BLaER1 (cell line): ENCODE results near the gene SLC19A1.
"Not testable (repeated sequence)": the region's sequence is repeated elsewhere in the genome, so short reads cannot be mapped to it uniquely, and the experiment has no call there.

Experiments
- H3K27ac ChIP-seq: shearing (Covaris generic); formaldehyde crosslinking; 2 replicates; pipeline ENCODE4 v1.8.1; 2022
- H3K27me3 ChIP-seq: shearing (Covaris generic); formaldehyde crosslinking; 2 replicates; pipeline ENCODE4 v1.8.1; 2022
- H3K36me3 ChIP-seq: shearing (Covaris generic); formaldehyde crosslinking; 2 replicates; pipeline ENCODE4 v1.8.1; 2022
- H3K4me1 ChIP-seq: shearing (Covaris generic); formaldehyde crosslinking; 2 replicates; pipeline ENCODE4 v1.8.1; 2022
- H3K4me2 ChIP-seq: shearing (Covaris generic); formaldehyde crosslinking; 2 replicates; pipeline ENCODE4 v1.8.1; 2022
- H3K4me3 ChIP-seq: shearing (Covaris generic); formaldehyde crosslinking; 2 replicates; pipeline ENCODE4 v1.8.1; 2022
- H3K9ac ChIP-seq: shearing (Covaris generic); formaldehyde crosslinking; 2 replicates; pipeline ENCODE4 v1.8.1; 2022
- H3K9me3 ChIP-seq: shearing (Covaris generic); formaldehyde crosslinking; 2 replicates; pipeline ENCODE4 v1.8.1; 2022
- H4K20me1 ChIP-seq: shearing (Covaris generic); formaldehyde crosslinking; 2 replicates; pipeline ENCODE4 v1.8.1; 2022
- Cebpa-rat ChIP-seq: shearing (Covaris generic); IDR thresholded peaks from 2 replicates; pipeline ENCODE4 v1.8.1; 2022

Gene SLC19A1

DNA sequence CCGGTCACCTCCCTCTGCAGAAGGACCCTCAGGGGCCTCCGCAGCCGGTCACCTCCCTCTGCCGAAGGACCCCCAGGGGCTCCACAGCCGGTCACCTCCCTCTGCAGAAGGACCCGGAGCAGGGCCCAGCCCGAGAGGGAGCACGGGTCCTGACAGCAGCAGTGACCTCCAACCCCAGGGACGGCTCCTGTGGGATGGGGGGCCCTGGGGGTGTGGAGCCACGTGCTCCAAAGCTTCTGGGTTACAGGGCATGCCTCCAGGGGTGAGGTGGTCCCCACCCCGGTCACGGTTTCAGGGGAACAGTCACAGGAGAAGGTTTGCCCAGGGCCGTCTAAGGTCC, 40.3 kb downstream of the SLC19A1 start:
- peaks cover 30% of the 10 kb centered on the region for H3K9me3 ChIP-seq
- H4K20me1 ChIP-seq: no peaks in the 10 kb centered on the region
- no peak overlapping the region for H3K27ac ChIP-seq
- H3K9ac ChIP-seq: no peak overlapping the region
- no peak for TF ChIP-seq Cebpa-rat
- H3K27me3 ChIP-seq: no peaks in the 10 kb centered on the region
- peaks cover 26% of the 10 kb centered on the region for H3K4me1 ChIP-seq
- peaks cover 11% of the 10 kb centered on the region; the same call in 1 of the 2 replicates for H3K36me3 ChIP-seq
- H3K4me2 ChIP-seq: no peak overlapping the region
- no peak overlapping the region for H3K4me3 ChIP-seq

DNA sequence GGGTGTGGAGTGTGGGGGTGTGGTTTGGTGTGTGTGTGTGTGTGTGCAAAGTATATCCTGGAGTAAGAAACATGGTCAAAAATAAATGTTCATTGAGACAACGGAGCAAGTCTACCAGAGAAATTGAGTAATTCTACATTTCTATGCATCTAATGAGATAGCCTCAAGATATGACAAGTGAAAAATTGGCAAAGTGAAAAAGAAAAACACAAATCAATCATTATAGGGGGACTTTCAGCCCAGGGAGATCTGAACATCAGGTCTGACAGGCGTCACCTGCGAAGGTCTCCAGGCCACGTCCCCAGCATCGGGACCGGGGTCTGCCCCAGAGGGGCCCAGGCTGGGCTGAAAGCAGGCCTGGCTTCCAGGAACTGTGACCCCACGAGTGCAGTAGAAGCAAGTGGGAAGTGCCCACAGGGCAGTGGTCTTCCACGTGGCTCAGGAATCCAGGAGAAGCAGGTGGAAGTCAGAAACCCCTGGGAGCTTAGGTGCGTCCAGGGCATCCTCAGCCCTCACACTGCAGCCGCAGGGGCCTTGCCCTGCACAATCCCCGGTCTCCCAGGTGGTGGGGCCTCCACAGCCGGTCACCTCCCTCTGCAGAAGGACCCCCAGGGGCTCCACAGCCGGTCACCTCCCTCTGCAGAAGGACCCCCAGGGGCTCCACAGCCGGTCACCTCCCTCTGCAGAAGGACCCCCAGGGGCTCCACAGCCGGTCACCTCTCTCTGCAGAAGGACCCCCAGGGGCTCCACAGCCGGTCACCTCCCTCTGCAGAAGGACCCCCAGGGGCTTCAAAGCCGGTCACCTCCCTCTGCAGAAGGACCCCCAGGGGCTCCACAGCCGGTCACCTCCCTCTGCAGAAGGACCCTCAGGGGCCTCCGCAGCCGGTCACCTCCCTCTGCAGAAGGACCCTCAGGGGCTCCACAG, 40.9 kb downstream of the SLC19A1 start:
- not testable (repeated sequence) for H4K20me1 ChIP-seq, H3K4me2 ChIP-seq, H3K27ac ChIP-seq, H3K4me3 ChIP-seq, H3K9ac ChIP-seq, H3K27me3 ChIP-seq
- Histone ChIP-seq H3K4me1 (peaks cover 27% of the 10 kb centered on the region), H3K9me3 (peaks cover 30% of the 10 kb centered on the region), H3K36me3 (peaks cover 11% of the 10 kb centered on the region; the same call in 1 of the 2 replicates)

DNA sequence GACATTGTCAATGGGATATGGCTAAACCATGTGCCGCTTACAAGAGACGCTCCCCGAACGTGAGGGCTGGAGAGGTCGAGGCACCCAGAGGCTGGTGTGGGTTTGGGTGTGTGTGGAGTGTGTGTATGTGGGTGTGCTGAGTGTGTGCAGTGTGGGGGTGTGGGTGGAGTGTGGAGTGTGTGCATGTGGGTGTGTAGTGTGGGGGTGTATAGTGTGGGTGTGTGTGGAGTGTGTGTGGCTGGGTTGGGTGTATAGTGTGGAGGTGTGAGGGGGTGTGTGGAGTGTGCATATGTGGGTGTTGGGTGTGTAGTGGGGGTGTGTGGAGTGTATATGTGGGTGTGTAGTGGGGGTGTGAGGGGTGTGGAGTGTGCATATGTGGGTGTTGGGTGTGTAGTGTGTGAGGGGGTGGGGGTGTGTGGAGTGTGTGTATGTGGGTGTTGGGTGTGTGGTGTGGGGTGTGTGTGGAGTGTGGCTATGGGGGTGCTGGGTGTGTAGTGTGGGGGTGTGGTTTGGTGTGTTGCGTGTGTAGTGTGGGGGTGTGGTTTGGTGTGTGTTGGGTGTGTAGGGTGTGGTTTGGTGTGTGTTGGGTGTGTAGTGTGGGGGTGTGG, 42.2 kb downstream of the SLC19A1 start:
- Histone ChIP-seq H3K27me3 (no peaks in the 10 kb centered on the region), H3K4me1 (peaks cover 32% of the 10 kb centered on the region), H3K9ac (no peak overlapping the region), H3K9me3 (peaks cover 30% of the 10 kb centered on the region), H3K36me3 (peaks cover 11% of the 10 kb centered on the region; the same call in 1 of the 2 replicates), H3K4me3 (no peak overlapping the region), H4K20me1 (no peaks in the 10 kb centered on the region), H3K4me2 (no peak overlapping the region), H3K27ac (no peak overlapping the region)
- TF ChIP-seq Cebpa-rat: no peak

DNA sequence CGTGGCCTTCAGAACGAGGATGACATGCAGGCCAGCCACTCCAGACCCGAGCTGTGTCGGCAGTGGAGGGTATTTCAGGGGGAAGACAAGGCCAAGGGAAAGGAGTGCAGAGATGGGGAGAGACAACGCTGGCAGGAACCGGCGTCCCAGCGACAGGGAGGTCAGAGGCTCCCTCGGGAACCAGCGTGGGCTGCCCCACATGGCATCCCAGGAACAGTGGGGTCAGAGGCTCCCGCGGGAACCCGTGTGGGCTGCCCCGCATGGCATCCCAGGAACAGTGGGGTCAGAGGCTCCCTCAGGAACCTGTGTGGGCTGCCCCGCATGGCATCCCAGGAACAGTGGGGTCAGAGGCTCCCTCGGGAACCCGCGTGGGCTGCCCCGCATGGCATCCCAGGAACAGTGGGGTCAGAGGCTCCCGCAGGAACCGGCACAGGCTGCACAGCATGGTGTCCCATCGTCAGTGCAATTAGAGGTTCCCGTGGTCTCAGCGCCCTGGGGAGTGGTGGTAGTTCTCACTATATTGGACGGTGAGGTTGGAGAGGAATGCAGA, 43.0 kb downstream of the SLC19A1 start:
- Histone ChIP-seq H3K9me3 (peaks cover 30% of the 10 kb centered on the region), H3K4me3 (no peak overlapping the region), H3K9ac (no peak overlapping the region), H3K36me3 (peaks cover 11% of the 10 kb centered on the region; the same call in 1 of the 2 replicates), H4K20me1 (no peaks in the 10 kb centered on the region), H3K27me3 (no peaks in the 10 kb centered on the region), H3K4me1 (peaks cover 28% of the 10 kb centered on the region), H3K4me2 (no peak overlapping the region), H3K27ac (no peak overlapping the region)
- TF ChIP-seq Cebpa-rat: no peak

DNA sequence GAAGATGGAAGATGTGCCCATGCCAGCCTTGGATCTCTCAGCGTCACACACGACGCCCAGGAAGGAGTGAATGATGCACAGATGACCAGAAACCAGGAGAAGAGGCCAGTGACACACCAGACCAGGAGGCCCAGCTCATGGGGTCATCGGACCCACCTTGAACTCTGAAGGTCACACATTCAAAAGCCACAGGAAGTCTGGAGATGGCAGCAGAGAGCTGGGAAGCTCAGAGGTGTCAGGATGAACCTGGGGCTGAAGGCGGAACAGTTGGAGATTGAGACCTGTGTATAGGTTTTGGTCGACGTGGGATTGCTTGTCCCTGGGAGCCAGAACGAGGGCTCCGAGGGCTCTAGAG, 43.6 kb downstream of the SLC19A1 start:
- no peaks in the 10 kb centered on the region for H3K27me3 ChIP-seq
- H3K27ac ChIP-seq: no peak overlapping the region
- no peak overlapping the region for H3K4me2 ChIP-seq
- H3K4me1 ChIP-seq: peaks cover 28% of the 10 kb centered on the region
- no peaks in the 10 kb centered on the region for H4K20me1 ChIP-seq
- no peak for TF ChIP-seq Cebpa-rat
- H3K36me3 ChIP-seq: peaks cover 11% of the 10 kb centered on the region; the same call in 1 of the 2 replicates
- no peak overlapping the region for H3K9ac ChIP-seq
- H3K4me3 ChIP-seq: no peak overlapping the region
- peaks cover 30% of the 10 kb centered on the region for H3K9me3 ChIP-seq

DNA sequence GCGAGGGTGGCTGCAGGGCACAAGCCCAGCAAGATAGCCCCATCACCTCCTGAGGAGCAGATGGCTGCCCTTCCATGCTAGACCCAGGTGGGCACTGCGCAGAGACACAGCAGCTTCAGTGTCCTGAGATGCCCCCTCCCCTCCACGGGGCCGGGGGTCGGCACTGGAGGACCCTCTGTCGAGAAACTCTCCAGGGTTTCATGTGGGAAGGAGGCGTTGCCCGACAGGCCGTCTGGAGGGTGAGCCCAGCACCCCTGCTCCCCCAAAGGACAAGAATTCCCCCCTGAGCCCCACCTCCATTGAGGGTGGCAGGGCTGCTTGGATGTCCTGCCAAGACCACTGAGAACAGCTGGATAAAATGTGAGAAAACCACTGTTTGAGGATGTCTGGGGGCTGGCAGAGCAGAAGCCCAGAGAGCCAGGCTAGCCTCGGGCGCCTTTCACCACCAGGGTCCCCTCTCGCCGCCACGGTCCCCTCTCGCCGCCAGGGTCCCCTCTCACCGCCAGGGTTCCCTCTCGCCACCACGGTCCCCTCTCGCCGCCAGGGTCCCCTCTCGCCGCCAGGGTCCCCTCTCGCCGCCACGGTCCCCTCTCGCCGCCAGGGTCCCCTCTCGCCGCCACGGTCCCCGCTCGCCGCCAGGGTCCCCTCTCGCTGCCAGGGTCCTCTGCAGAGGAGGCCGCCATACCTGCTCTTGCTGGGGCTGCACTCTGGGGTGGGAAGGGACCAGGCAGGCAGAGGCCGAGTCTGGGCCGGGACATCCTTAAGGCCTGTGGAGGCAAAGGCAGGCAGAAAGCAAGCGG, 44.2 kb downstream of the SLC19A1 start:
- no peak for TF ChIP-seq Cebpa-rat
- H3K27me3 ChIP-seq: no peaks in the 10 kb centered on the region

DNA sequence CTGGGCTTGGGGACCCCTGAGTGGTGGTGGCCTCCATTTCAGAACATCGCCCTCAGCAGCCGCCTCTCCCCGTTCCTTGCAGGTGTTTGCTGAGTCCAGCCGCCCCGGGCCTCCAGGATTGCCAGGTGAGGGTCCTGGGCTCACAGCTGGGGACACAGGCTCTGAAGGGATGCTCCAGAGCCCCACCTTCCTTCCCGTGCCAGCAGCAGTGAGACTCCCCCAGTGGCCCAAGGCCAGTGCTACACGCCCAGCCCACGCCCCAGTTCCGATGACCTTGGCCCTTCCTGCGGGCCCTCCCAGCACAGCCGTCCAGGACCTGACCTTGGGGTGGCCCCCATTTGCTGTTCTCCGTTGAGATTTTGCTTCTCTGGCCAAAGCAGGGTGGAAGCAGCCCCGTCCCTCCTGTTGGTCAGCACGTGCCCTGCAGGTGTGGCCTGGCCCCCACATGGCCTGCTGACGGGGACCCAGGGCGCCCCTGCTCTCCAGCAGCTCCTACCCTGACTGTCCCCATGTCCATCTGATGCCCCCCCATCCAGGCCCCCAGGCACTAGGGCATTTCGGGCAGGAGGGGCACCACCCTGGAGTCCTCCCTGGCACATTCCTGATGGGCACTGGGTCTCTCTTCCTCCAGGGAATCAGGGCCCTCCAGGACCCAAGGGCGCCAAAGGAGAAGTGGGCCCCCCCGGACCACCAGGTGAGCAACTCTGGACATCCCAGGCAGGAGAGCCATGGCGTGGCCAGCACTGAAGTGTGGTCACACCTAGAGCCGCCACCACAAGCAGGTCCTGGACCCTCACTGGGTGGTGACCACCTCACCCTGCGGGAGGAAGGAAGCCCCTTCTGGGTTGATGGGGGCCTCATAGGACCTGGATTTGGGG, 45.0 kb downstream of the SLC19A1 start:
- peaks cover 11% of the 10 kb centered on the region; the same call in 1 of the 2 replicates for H3K36me3 ChIP-seq
- no peak overlapping the region for H3K4me2 ChIP-seq
- H3K4me1 ChIP-seq: peaks cover 36% of the 10 kb centered on the region
- H3K9me3 ChIP-seq: peaks cover 30% of the 10 kb centered on the region
- no peaks in the 10 kb centered on the region for H3K27me3 ChIP-seq
- H3K27ac ChIP-seq: no peak overlapping the region
- no peaks in the 10 kb centered on the region for H4K20me1 ChIP-seq
- TF ChIP-seq Cebpa-rat: no peak
- H3K9ac ChIP-seq: no peak overlapping the region
- H3K4me3 ChIP-seq: no peak overlapping the region

More for the DNA sequence above, 44.2 kb downstream of the SLC19A1 start:
- H3K4me1 ChIP-seq: peaks cover 34% of the 10 kb centered on the region
- no peak overlapping the region for H3K4me2 ChIP-seq
- no peak overlapping the region for H3K27ac ChIP-seq
- H4K20me1 ChIP-seq: no peaks in the 10 kb centered on the region
- no peak overlapping the region for H3K4me3 ChIP-seq
- peaks cover 11% of the 10 kb centered on the region; the same call in 1 of the 2 replicates for H3K36me3 ChIP-seq
- H3K9ac ChIP-seq: no peak overlapping the region
- H3K9me3 ChIP-seq: peaks cover 30% of the 10 kb centered on the region

DNA sequence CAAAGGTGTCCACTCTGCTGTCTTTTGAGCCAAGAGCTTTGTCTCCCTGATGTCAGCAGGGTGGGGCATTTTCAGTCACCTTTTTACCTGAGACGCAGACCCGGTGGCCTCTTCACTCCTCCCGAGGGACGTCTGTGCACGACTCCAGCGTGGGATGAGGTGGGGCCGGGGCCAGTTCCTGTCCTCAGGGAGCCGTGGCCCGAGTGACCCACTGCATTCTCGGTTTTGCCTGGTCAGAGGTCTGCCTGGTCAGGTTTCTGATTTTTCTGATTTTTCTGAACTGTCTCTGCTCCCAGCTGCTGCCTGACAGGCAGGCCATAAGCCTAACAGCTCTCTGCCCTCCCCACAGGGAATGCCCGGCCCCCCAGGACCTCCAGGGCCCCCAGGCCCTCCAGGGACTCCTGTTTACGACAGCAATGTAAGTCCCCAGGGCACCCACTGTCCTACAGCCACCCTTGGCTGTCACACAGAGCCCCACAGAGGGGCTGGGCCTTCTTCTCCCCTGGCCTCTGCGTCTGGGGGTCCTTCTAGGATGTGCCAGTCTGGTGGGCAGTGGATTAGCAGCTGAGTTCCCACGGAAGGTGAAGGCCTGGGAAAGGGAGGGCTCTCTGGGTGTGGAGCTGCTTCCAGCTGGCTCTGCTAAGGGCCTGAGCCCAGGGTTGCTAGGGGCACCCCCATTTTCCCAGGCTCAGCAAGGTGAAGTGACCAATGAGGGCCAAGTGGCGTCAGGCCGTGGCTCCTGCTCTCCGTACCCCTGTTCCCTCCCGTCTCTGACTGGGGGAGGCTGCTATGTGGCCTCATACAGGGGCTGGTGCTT, 45.9 kb downstream of the SLC19A1 start:
- no peak overlapping the region for H3K4me3 ChIP-seq
- H3K9me3 ChIP-seq: peaks cover 30% of the 10 kb centered on the region
- no peak overlapping the region for H3K4me2 ChIP-seq
- peaks cover 11% of the 10 kb centered on the region; the same call in 1 of the 2 replicates for H3K36me3 ChIP-seq
- H3K27me3 ChIP-seq: no peaks in the 10 kb centered on the region
- H3K4me1 ChIP-seq: peaks cover 31% of the 10 kb centered on the region
- H4K20me1 ChIP-seq: no peaks in the 10 kb centered on the region
- no peak for TF ChIP-seq Cebpa-rat
- no peak overlapping the region for H3K9ac ChIP-seq
- 0 out of 2 replicates have a peak overlapping the region, but pooled peaks have one; percentile 13 for H3K27ac ChIP-seq
